PC-9 (cell line): ENCODE results near the gene STK10.

Experiments
- EZH2 ChIP-seq: fragments of 200-600 bp; sonication (generic); IDR thresholded peaks from 2 replicates; pipeline ENCODE4 v1.8.0; 2017; ENCODE audit warnings: antibody characterized with exemption, low read depth
- TF ChIP-seq, protein P1 (sequence below): fragments of 200-600 bp; sonication (generic); conservative IDR thresholded peaks from 2 replicates; pipeline ENCODE4 v1.6.1; 2017; ENCODE audit warnings: mixed run types, antibody characterized with exemption, mild to moderate bottlenecking, moderate library complexity

- TF ChIP-seq, protein P1, sequence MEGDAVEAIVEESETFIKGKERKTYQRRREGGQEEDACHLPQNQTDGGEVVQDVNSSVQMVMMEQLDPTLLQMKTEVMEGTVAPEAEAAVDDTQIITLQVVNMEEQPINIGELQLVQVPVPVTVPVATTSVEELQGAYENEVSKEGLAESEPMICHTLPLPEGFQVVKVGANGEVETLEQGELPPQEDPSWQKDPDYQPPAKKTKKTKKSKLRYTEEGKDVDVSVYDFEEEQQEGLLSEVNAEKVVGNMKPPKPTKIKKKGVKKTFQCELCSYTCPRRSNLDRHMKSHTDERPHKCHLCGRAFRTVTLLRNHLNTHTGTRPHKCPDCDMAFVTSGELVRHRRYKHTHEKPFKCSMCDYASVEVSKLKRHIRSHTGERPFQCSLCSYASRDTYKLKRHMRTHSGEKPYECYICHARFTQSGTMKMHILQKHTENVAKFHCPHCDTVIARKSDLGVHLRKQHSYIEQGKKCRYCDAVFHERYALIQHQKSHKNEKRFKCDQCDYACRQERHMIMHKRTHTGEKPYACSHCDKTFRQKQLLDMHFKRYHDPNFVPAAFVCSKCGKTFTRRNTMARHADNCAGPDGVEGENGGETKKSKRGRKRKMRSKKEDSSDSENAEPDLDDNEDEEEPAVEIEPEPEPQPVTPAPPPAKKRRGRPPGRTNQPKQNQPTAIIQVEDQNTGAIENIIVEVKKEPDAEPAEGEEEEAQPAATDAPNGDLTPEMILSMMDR: no peak
- no peak for TF ChIP-seq EZH2
These were observed 123.3 kb downstream of the STK10 start for GRCh38 chr5:172064766-172065165.
